ENCODE measurements around the gene TRAPPC8. TPM values are rescaled to one million over a fixed set of nuclear protein-coding genes. Genes with fewer than 3 reads are reported as not detected.

The TRAPPC8 gene
- total and polyA plus RNA-seq, 2 of the 13 experiments (the other 11 are each of a cell fraction or from before 2014, with no cell fraction given), result 34.6 to 50.8 TPM

DNA sequence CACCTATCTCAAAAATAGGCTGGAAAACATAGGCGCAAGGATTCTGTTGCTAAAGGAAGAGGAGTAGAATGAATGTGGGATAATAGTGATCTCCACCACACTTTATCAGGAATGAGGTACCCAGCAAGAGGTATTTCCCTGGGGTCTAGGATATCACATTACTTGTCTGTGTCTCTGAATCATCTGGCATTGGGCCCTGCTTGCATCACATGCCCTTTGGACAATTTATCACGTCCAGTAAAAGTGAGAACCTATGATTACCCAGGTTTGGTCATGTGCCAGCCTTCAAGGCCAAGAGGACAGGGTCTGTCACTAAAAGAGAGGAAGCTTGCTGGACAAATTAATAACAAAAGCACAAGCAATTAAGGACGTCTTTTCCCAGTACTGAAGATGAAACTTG, 11.4 kb upstream of the TRAPPC8 start (continued):
- TF ChIP-seq ARID4A (CRISPR knock-in tag; IDR thresholded peaks at IDR 0.05; ENCODE audit: borderline replicate concordance) (no peak), ZBTB3 (CRISPR knock-in tag; IDR thresholded peaks at IDR 0.05; ENCODE audit: borderline replicate concordance, low read depth) (no peak), FOXA3 (CRISPR knock-in tag; IDR thresholded peaks at IDR 0.05) (peak; percentile 39), FOSL2 (CRISPR knock-in tag; IDR thresholded peaks at IDR 0.05) (peak; percentile 93), ZSCAN29 (CRISPR knock-in tag; conservative IDR thresholded peaks at IDR 0.05) (no peak), ZFP41 (CRISPR knock-in tag; IDR thresholded peaks at IDR 0.05; ENCODE audit: borderline replicate concordance) (no peak), BCL6 (CRISPR knock-in tag; IDR thresholded peaks at IDR 0.05) (0 out of 2 replicates have a peak, but pooled peaks have one; percentile 46), NCOA2 (CRISPR knock-in tag; IDR thresholded peaks at IDR 0.05) (0 out of 2 replicates have a peak, but pooled peaks have one; percentile 38), TBX2 (CRISPR knock-in tag; IDR thresholded peaks at IDR 0.05; ENCODE audit: borderline replicate concordance) (peak; percentile 34; the same call in 1 of the 2 replicates), SRY (CRISPR knock-in tag; IDR thresholded peaks at IDR 0.05) (no peak), USF2 (IDR thresholded peaks at IDR 0.05; ENCODE audit: low read depth, low read length) (0 out of 2 replicates have a peak, but pooled peaks have one; percentile 16), USF2 (CRISPR knock-in tag; IDR thresholded peaks at IDR 0.05; ENCODE audit: borderline replicate concordance) (peak; percentile 53; the same call in 1 of the 2 replicates)
- TF ChIP-seq, protein P1, sequence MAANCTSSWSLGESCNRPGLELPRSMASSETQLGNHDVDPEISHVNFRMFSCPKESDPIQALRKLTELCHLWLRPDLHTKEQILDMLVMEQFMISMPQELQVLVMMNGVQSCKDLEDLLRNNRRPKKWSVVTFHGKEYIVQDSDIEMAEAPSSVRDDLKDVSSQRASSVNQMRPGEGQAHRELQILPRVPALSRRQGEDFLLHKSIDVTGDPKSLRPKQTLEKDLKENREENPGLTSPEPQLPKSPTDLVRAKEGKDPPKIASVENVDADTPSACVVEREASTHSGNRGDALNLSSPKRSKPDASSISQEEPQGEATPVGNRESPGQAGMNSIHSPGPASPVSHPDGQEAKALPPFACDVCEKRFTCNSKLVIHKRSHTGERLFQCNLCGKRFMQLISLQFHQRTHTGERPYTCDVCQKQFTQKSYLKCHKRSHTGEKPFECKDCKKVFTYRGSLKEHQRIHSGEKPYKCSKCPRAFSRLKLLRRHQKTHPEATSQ (CRISPR knock-in tag; IDR thresholded peaks at IDR 0.05; ENCODE audit: borderline replicate concordance), result no peak
- TF ChIP-seq, protein P2, sequence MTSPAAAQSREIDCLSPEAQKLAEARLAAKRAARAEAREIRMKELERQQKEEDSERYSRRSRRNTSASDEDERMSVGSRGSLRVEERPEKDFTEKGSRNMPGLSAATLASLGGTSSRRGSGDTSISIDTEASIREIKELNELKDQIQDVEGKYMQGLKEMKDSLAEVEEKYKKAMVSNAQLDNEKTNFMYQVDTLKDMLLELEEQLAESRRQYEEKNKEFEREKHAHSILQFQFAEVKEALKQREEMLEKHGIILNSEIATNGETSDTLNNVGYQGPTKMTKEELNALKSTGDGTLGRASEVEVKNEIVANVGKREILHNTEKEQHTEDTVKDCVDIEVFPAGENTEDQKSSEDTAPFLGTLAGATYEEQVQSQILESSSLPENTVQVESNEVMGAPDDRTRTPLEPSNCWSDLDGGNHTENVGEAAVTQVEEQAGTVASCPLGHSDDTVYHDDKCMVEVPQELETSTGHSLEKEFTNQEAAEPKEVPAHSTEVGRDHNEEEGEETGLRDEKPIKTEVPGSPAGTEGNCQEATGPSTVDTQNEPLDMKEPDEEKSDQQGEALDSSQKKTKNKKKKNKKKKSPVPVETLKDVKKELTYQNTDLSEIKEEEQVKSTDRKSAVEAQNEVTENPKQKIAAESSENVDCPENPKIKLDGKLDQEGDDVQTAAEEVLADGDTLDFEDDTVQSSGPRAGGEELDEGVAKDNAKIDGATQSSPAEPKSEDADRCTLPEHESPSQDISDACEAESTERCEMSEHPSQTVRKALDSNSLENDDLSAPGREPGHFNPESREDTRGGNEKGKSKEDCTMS (CRISPR knock-in tag; conservative IDR thresholded peaks at IDR 0.05), result no peak
- TF ChIP-seq, protein P3, sequence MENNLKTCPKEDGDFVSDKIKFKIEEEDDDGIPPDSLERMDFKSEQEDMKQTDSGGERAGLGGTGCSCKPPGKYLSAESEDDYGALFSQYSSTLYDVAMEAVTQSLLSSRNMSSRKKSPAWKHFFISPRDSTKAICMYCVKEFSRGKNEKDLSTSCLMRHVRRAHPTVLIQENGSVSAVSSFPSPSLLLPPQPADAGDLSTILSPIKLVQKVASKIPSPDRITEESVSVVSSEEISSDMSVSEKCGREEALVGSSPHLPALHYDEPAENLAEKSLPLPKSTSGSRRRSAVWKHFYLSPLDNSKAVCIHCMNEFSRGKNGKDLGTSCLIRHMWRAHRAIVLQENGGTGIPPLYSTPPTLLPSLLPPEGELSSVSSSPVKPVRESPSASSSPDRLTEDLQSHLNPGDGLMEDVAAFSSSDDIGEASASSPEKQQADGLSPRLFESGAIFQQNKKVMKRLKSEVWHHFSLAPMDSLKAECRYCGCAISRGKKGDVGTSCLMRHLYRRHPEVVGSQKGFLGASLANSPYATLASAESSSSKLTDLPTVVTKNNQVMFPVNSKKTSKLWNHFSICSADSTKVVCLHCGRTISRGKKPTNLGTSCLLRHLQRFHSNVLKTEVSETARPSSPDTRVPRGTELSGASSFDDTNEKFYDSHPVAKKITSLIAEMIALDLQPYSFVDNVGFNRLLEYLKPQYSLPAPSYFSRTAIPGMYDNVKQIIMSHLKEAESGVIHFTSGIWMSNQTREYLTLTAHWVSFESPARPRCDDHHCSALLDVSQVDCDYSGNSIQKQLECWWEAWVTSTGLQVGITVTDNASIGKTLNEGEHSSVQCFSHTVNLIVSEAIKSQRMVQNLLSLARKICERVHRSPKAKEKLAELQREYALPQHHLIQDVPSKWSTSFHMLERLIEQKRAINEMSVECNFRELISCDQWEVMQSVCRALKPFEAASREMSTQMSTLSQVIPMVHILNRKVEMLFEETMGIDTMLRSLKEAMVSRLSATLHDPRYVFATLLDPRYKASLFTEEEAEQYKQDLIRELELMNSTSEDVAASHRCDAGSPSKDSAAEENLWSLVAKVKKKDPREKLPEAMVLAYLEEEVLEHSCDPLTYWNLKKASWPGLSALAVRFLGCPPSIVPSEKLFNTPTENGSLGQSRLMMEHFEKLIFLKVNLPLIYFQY (CRISPR knock-in tag; IDR thresholded peaks at IDR 0.05; ENCODE audit: borderline replicate concordance), result no peak
